ENCODE measurements around the gene MAP2K4.

The MAP2K4 gene

GRCh38 chr17:12043702-12044101, 23.0 kb downstream of the MAP2K4 start:
- Histone ChIP-seq H3K9me3 (ENCODE audit: control insufficient read depth, low read length) (no peaks in the 10 kb centered on the region), H3K27me3 (ENCODE audit: control insufficient read depth, insufficient read depth, low read length) (no peaks in the 10 kb centered on the region), H3K4me1 (ENCODE audit: control insufficient read depth, insufficient read depth, low read length) (peaks cover 7% of the 10 kb centered on the region), H3K4me3 (ENCODE audit: low read length) (no peak overlapping the region), H3K36me3 (ENCODE audit: control insufficient read depth, insufficient read depth, low read length) (no peaks in the 10 kb centered on the region), H3K9ac (ENCODE audit: low read length) (no peak overlapping the region)

- Histone ChIP-seq H3K4me3 (ENCODE audit: low read length) (no peak overlapping the region), H3K9me3 (ENCODE audit: control insufficient read depth, low read length) (no peaks in the 10 kb centered on the region), H3K9ac (ENCODE audit: low read length) (no peak overlapping the region), H3K36me3 (ENCODE audit: control insufficient read depth, insufficient read depth, low read length) (no peaks in the 10 kb centered on the region), H3K4me1 (ENCODE audit: control insufficient read depth, insufficient read depth, low read length) (peaks cover 7% of the 10 kb centered on the region), H3K27me3 (ENCODE audit: control insufficient read depth, insufficient read depth, low read length) (no peaks in the 10 kb centered on the region)
Measured at GRCh38 chr17:12046786-12047185, 26.1 kb downstream of the MAP2K4 start.

GRCh38 chr17:12047681-12048376, 27.2 kb downstream of the MAP2K4 start:
- H3K27me3 ChIP-seq (ENCODE audit: control insufficient read depth, insufficient read depth, low read length), result no peaks in the 10 kb centered on the region
- H3K36me3 ChIP-seq (ENCODE audit: control insufficient read depth, insufficient read depth, low read length), result no peaks in the 10 kb centered on the region
- no peak overlapping the region for H3K4me3 ChIP-seq (ENCODE audit: low read length)
- peaks cover 7% of the 10 kb centered on the region for H3K4me1 ChIP-seq (ENCODE audit: control insufficient read depth, insufficient read depth, low read length)
- no peaks in the 10 kb centered on the region for H3K9me3 ChIP-seq (ENCODE audit: control insufficient read depth, low read length)
- no peak overlapping the region for H3K9ac ChIP-seq (ENCODE audit: low read length)

- Histone ChIP-seq H3K9ac (ENCODE audit: low read length) (no peak overlapping the region), H3K27me3 (ENCODE audit: control insufficient read depth, insufficient read depth, low read length) (no peaks in the 10 kb centered on the region), H3K4me3 (ENCODE audit: low read length) (no peak overlapping the region), H3K36me3 (ENCODE audit: control insufficient read depth, insufficient read depth, low read length) (no peaks in the 10 kb centered on the region), H3K9me3 (ENCODE audit: control insufficient read depth, low read length) (no peaks in the 10 kb centered on the region), H3K4me1 (ENCODE audit: control insufficient read depth, insufficient read depth, low read length) (peaks cover 7% of the 10 kb centered on the region)
Measured at GRCh38 chr17:12048843-12049473, 28.3 kb downstream of the MAP2K4 start.

GRCh38 chr17:12050646-12051225, 30.1 kb downstream of the MAP2K4 start:
- Histone ChIP-seq H3K4me3 (ENCODE audit: low read length) (no peak overlapping the region), H3K36me3 (ENCODE audit: control insufficient read depth, insufficient read depth, low read length) (no peaks in the 10 kb centered on the region), H3K9ac (ENCODE audit: low read length) (no peak overlapping the region), H3K27me3 (ENCODE audit: control insufficient read depth, insufficient read depth, low read length) (no peaks in the 10 kb centered on the region), H3K9me3 (ENCODE audit: control insufficient read depth, low read length) (no peaks in the 10 kb centered on the region), H3K4me1 (ENCODE audit: control insufficient read depth, insufficient read depth, low read length) (peaks cover 7% of the 10 kb centered on the region)

- Histone ChIP-seq H3K36me3 (ENCODE audit: control insufficient read depth, insufficient read depth, low read length) (no peaks in the 10 kb centered on the region), H3K4me3 (ENCODE audit: low read length) (no peak overlapping the region), H3K9ac (ENCODE audit: low read length) (no peak overlapping the region), H3K9me3 (ENCODE audit: control insufficient read depth, low read length) (no peaks in the 10 kb centered on the region), H3K4me1 (ENCODE audit: control insufficient read depth, insufficient read depth, low read length) (no peaks in the 10 kb centered on the region), H3K27me3 (ENCODE audit: control insufficient read depth, insufficient read depth, low read length) (no peaks in the 10 kb centered on the region)
Measured at GRCh38 chr17:12053552-12053951, 32.9 kb downstream of the MAP2K4 start.

- H3K27me3 ChIP-seq (ENCODE audit: control insufficient read depth, insufficient read depth, low read length), result no peaks in the 10 kb centered on the region
- no peaks in the 10 kb centered on the region for H3K36me3 ChIP-seq (ENCODE audit: control insufficient read depth, insufficient read depth, low read length)
- H3K9me3 ChIP-seq (ENCODE audit: control insufficient read depth, low read length), result no peaks in the 10 kb centered on the region
- H3K4me3 ChIP-seq (ENCODE audit: low read length), result no peak overlapping the region
- no peak overlapping the region for H3K9ac ChIP-seq (ENCODE audit: low read length)
- H3K4me1 ChIP-seq (ENCODE audit: control insufficient read depth, insufficient read depth, low read length), result no peaks in the 10 kb centered on the region
Measured at GRCh38 chr17:12055889-12056288, 35.2 kb downstream of the MAP2K4 start.

GRCh38 chr17:12057520-12057919, 36.8 kb downstream of the MAP2K4 start:
- no peak overlapping the region for H3K9ac ChIP-seq (ENCODE audit: low read length)
- H3K9me3 ChIP-seq (ENCODE audit: control insufficient read depth, low read length), result no peaks in the 10 kb centered on the region
- H3K4me3 ChIP-seq (ENCODE audit: low read length), result no peak overlapping the region
- H3K36me3 ChIP-seq (ENCODE audit: control insufficient read depth, insufficient read depth, low read length), result no peaks in the 10 kb centered on the region
- H3K4me1 ChIP-seq (ENCODE audit: control insufficient read depth, insufficient read depth, low read length), result no peaks in the 10 kb centered on the region
- H3K27me3 ChIP-seq (ENCODE audit: control insufficient read depth, insufficient read depth, low read length), result no peaks in the 10 kb centered on the region

GRCh38 chr17:12058535-12058934, 37.9 kb downstream of the MAP2K4 start:
- no peak overlapping the region for H3K9ac ChIP-seq (ENCODE audit: low read length)
- H3K27me3 ChIP-seq (ENCODE audit: control insufficient read depth, insufficient read depth, low read length), result no peaks in the 10 kb centered on the region
- no peak overlapping the region for H3K4me3 ChIP-seq (ENCODE audit: low read length)
- no peaks in the 10 kb centered on the region for H3K36me3 ChIP-seq (ENCODE audit: control insufficient read depth, insufficient read depth, low read length)
- no peaks in the 10 kb centered on the region for H3K4me1 ChIP-seq (ENCODE audit: control insufficient read depth, insufficient read depth, low read length)
- H3K9me3 ChIP-seq (ENCODE audit: control insufficient read depth, low read length), result no peaks in the 10 kb centered on the region

GRCh38 chr17:12062249-12062648, 41.6 kb downstream of the MAP2K4 start:
- H3K4me1 ChIP-seq (ENCODE audit: control insufficient read depth, insufficient read depth, low read length), result no peaks in the 10 kb centered on the region
- H3K27me3 ChIP-seq (ENCODE audit: control insufficient read depth, insufficient read depth, low read length), result no peaks in the 10 kb centered on the region
- no peaks in the 10 kb centered on the region for H3K36me3 ChIP-seq (ENCODE audit: control insufficient read depth, insufficient read depth, low read length)
- H3K9ac ChIP-seq (ENCODE audit: low read length), result no peak overlapping the region
- no peak overlapping the region for H3K4me3 ChIP-seq (ENCODE audit: low read length)
- no peaks in the 10 kb centered on the region for H3K9me3 ChIP-seq (ENCODE audit: control insufficient read depth, low read length)

GRCh38 chr17:12064395-12064794, 43.7 kb downstream of the MAP2K4 start:
- H3K9me3 ChIP-seq (ENCODE audit: control insufficient read depth, low read length), result no peaks in the 10 kb centered on the region
- H3K27me3 ChIP-seq (ENCODE audit: control insufficient read depth, insufficient read depth, low read length), result no peaks in the 10 kb centered on the region
- no peak overlapping the region for H3K4me3 ChIP-seq (ENCODE audit: low read length)
- H3K9ac ChIP-seq (ENCODE audit: low read length), result no peak overlapping the region
- H3K36me3 ChIP-seq (ENCODE audit: control insufficient read depth, insufficient read depth, low read length), result no peaks in the 10 kb centered on the region
- H3K4me1 ChIP-seq (ENCODE audit: control insufficient read depth, insufficient read depth, low read length), result no peaks in the 10 kb centered on the region

- Histone ChIP-seq H3K9ac (ENCODE audit: low read length) (no peak overlapping the region), H3K9me3 (ENCODE audit: control insufficient read depth, low read length) (no peaks in the 10 kb centered on the region), H3K36me3 (ENCODE audit: control insufficient read depth, insufficient read depth, low read length) (no peaks in the 10 kb centered on the region), H3K27me3 (ENCODE audit: control insufficient read depth, insufficient read depth, low read length) (no peaks in the 10 kb centered on the region), H3K4me1 (ENCODE audit: control insufficient read depth, insufficient read depth, low read length) (no peaks in the 10 kb centered on the region), H3K4me3 (ENCODE audit: low read length) (no peak overlapping the region)
Measured at GRCh38 chr17:12067485-12067884, 46.8 kb downstream of the MAP2K4 start.
